GM21381 (cell line): ENCODE measurements around the gene TRPV5.
"Not testable (repeated sequence)": the region's sequence is repeated elsewhere in the genome, so short reads cannot be mapped to it uniquely, and the experiment has no call there.

Experiments
- ATAC-seq: cut with Tn5 transposase; IDR thresholded peaks from one replicate; pipeline ENCODE4 v1.9.1; 2021; ENCODE audit warnings: mild to moderate bottlenecking, moderate library complexity; ENCODE audit not compliant: unreplicated experiment

TRPV5 gene

GRCh38 chr7:142933624-142934023, at the start of gene TRPV5:
TSS of gene TRPV5 (minus strand) at chr7:142933746. CDS start at chr7:142933459, 287 bp downstream.
- no peak for ATAC-seq

GRCh38 chr7:142978402-142978801, 44.9 kb upstream of the TRPV5 start:
- not testable (repeated sequence) for ATAC-seq

DNA sequence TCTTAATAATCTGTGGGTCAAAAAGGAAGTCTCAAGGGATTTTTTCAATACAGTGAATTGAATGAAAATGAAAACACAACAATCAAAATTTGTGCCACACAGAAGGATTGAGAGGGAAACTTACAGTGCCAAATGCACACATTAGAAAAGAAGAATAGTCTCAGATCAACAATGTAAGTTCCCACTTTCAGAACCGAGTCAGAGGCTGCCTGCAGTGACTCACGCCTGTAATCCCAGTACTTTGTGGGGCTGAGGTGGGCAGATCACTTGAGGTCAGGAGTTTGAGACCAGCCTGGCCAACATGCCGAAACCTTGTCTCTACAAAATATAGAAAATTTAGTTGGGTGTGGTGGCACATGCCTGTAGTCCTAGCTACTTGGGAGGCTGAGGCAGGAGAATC, 41.1 kb upstream of the TRPV5 start:
- no peak for ATAC-seq

GRCh38 chr7:142969183-142969582, 35.6 kb upstream of the TRPV5 start:
- ATAC-seq: no peak

DNA sequence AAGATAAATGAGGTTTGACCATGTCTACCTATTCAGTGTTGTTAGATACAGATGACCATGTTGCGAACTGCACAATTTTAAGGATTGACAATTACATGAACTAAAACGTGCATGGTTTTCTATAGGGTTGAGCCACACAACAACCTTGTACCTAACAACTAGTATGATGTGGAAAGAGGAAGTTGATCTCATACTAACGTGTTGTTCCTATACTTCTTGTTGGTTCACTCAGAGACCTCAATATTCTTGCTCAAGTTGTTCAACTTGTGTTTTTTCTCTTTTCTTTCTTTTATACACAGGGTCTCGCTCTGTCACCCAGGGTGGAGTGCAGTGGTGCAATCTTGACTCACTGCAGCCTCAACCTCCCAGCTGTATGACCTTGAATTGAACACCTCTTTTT, 34.7 kb upstream of the TRPV5 start:
- no peak for ATAC-seq

GRCh38 chr7:142964502-142965246, 31.1 kb upstream of the TRPV5 start:
- ATAC-seq: no peak

GRCh38 chr7:142963993-142964392, 30.4 kb upstream of the TRPV5 start:
- no peak for ATAC-seq

DNA sequence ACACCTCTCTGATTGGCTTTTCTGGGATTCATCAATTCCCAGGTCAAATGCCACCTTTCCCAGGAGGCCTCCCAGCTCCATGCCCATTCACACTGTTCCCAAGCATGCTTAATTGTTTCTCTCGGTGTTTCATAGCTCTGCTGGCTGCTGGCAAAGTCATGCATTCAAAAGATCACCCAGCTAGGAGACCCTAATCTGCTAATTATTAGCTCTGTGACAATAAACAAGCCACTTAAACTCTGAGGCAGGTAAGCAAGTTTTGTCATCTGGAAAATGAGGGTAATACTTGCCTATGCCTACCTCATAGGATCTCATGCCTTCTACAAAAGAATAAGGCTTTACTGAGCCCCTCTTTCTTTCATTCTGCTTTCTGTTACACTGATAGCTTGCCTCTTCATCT, 29.4 kb upstream of the TRPV5 start:
- no peak for ATAC-seq

DNA sequence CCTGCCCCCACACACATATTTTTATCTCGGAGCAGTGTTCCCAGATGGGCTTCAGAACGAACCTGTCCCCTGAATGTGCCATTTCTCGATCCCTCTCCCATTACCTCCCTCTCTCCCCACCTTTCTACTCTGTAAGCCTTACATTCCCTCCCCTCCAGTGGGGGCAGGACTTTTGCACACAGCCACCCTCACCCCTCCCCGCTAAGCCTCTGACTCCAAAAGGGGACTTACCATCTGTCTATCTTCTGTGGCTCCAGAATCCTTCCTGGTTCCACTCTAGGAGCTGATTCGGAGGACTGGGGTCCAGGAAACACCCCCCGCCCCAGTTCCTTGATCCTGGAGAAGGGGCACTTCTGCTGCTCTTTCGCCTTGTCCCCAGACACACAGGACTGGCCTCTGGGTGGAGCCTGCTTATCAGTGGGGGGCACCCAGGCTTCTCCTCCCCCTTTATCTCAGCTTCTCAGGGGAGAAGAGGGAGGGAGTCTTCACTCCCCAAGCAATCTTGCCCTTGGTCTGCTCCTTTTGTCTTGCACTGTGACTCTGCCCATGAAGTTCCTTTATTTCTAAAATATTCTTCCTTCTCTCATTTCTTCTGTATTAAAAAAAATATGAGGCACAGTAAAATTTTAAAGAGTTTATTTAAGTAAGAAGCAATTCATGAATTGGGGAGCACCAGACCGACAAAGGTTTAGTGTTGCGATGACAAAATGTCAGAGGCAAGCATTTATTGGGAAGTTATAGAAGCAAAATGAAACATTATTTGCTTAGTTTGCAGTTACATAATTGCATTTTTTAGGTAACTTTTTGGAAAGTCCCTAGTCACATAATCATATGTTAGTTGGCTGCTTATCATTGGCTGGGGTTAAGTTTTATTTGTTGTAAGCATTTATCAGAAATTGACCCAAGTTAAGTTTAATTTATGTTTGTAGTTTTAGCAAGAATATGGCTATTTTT, 28.7 kb upstream of the TRPV5 start, which contains the start of gene KEL:
Gene KEL, minus strand, starts transcription at position 391 of the 954 bp plus-strand sequence. Its CDS starts 157 bp downstream, at position 234.
- no peak for ATAC-seq

DNA sequence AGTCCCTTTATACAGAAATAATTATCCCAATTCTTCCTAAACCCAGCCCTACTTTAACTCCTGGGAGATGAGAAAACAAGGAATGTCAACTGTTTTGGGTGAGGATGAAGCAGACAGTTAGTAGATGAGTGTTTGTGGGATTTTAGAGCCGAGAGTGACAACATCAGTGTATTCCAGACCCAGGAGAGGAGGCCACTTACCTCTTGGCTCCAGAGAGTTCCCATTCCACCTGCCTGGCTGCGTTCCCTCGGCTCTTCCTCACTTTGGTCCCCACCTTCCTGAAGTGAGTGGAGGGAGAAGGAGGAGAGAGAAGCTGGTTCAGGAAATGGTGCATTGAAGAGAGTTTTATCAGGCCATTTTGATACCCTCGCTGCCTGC, 28.0 kb upstream of the TRPV5 start:
- ATAC-seq: no peak

- no peak for ATAC-seq
Measured at GRCh38 chr7:142960955-142961512, 27.5 kb upstream of the TRPV5 start.

DNA sequence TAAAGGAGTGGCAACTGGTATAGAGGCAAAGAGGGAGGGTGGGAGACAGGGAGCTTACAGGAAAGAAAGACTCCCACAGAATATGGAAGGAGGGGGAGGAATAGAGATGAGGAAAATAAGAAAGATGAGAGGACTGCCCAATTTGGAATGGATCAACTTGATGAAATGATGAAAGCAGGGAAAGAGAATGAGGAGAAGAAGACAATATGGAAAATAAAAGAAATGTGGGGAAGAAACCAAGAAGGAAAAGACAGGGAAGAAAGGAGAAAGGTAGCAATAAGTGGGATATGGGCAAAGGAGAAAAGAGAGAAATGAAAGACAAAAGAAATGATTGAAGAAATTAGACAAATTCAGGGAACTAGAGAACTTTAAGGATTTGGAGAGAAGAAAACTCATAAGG, 25.7 kb upstream of the TRPV5 start:
- no peak for ATAC-seq

DNA sequence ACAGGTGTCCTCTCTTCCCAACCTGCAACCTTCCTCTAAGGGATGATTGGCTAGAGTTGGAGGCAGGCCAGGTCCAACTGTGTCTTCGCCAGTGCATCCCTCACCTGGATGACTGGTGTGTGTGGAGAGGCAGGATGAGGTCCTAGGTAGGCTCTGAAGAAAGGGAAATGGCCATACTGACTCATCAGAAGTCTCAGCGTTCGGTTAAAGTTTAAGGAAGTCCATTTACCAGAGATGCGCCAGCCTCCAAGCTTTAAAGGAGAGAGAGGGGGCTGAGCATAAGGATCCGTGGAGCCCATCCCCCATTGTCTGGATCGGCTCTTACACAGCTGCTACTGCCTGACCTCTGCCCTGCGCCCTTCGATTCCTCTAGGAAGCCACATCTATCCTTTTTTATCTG, 24.2 kb upstream of the TRPV5 start:
- no peak for ATAC-seq

DNA sequence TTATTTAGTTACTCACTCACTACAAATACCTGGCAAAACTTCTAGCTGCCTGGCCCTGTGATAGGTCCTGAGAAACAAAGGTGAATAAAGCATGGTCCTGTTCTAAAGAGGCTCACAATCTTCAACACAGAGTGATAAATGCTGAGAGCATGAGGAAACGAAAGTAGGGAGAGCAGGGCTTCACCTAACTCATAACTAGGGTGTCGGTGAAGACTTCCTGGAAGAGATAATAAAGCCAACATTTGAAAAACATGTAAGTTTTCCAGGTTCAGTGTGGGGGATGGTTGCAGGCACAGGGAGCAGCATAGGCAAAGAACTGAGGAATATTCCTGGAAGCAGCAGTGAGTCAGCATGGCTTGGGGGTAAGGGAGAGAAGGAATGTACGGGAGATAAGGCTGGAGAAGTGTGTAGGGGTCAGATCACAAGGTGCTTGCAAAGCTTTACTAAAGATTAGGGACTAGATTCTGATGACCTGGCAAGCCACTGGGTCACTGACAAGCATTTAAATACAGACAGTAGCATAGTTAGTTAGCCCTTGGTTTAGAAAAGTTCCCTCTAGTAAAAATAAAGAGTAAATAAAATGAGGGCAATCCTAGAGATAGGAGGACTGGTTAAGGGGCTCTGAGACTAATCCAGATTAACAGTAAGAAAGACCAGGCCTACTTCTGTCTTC, 23.5 kb upstream of the TRPV5 start:
- ATAC-seq: no peak

GRCh38 chr7:142954680-142955268, 21.2 kb upstream of the TRPV5 start:
- ATAC-seq: no peak

- ATAC-seq: no peak
Measured at GRCh38 chr7:142950235-142950634, 16.7 kb upstream of the TRPV5 start.

DNA sequence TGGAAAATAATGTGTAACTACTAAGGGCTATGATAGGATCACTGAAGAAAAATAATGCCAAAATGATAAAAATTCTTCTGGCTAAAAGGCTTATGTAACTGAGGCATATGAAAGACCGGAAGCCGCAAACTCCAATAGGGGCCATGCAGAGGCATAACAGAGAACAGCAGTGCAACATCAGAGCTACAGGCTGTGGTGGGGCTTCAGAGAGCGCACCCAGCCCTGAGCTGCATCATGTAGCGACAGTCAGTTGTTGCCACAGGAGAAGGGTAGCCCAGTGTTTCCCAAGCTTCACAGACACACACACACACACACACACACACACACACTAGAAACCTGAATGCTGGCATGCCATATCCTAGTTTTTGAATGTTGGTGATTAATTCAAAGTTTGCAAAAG, 15.1 kb upstream of the TRPV5 start:
- ATAC-seq: no peak

DNA sequence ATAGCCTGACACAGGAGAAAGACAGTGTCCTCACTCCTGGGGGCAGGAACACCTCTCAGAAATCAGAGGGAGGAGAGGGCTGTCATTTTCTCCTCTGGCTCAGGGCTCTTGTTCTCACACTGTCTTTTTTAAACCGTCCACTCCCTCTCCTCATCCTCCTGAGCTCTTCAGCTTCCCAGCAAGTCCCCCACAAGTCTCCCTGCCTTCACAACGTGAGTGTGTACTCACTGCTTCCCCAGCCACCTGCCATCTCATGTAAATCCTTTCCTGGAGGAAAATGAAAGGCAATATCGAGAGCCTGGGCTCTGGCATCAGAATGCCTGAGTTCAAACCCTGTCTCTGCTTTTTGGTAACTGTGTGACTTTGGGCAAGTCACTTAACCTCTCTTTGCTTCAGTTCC, 11.5 kb upstream of the TRPV5 start:
- ATAC-seq: no peak

- no peak for ATAC-seq
Measured at GRCh38 chr7:142943706-142944268, 10.2 kb upstream of the TRPV5 start.

DNA sequence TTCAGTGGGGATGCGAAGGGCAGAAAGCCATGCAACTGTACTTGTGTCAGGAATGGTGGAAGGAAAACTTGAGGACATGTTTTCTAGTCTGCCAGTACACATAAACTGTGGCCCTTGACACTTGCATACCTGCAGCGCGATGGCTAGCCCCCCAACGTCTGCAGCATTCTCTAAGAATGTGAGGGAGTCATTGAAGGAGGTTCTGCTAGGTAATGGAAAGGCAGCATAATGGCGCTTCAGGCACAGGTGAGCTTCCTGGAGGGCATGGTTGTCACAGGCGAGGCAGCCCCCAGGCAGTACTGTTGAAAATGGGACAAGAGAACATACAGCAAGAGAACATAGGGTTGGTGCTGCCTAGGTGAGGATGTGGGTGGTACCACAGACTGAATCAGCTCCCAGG, 9.2 kb upstream of the TRPV5 start:
- no peak for ATAC-seq
